ENCODE measurements around the gene ANKRD13B.

The ANKRD13B gene

DNA sequence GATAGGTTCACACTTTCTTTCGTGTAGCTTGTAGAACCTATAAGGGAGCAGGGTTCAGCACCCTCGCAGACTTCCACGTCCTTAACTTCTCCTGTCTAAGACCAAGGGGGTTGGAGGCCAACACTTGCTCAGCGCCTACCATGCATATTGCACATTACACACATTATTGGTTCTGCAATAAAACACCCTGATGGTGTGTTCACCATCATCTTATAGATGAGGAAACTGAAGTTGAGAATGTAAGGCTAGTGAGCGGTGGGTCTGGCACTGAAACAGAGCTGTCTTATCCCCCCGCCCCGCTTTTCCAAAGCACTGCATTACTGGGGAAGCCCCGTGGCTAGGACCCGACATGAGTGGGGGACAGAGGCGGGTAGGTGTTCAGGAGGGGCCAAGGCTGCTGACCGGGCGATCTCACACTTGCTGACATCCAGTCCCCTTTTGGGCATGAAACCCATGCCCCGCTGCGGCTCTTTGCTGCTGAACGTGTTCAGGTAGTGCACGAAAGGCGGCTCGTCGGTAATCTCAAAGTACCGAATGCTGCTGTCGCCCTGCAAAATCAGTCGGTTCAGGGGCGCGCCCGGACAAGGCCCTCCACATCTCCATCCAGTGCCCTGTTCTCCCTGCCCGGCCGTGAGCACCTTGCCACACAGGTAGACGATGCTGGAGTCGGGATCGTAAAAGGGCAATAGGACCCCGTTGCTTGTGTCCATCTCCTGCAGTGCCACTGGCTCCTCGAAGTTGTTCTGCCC, 23.5 kb downstream of the ANKRD13B start:
- DNase-seq = no peak
- H3K36me3 ChIP-seq (replicated peaks) = no peaks in the 10 kb centered on the region
- no peaks in the 10 kb centered on the region for H3K27me3 ChIP-seq (replicated peaks)
- peak overlapping the region; percentile 40 for H3K4me3 ChIP-seq (ENCODE audit: low read depth, low read length)
- in situ Hi-C loops (cut with HindIII; ENCODE audit: low pct_ligation_motif_present, low sequenced_read_pairs) = no loop called here
- no peak overlapping the region for H3K27ac ChIP-seq
- TF ChIP-seq, protein P1, sequence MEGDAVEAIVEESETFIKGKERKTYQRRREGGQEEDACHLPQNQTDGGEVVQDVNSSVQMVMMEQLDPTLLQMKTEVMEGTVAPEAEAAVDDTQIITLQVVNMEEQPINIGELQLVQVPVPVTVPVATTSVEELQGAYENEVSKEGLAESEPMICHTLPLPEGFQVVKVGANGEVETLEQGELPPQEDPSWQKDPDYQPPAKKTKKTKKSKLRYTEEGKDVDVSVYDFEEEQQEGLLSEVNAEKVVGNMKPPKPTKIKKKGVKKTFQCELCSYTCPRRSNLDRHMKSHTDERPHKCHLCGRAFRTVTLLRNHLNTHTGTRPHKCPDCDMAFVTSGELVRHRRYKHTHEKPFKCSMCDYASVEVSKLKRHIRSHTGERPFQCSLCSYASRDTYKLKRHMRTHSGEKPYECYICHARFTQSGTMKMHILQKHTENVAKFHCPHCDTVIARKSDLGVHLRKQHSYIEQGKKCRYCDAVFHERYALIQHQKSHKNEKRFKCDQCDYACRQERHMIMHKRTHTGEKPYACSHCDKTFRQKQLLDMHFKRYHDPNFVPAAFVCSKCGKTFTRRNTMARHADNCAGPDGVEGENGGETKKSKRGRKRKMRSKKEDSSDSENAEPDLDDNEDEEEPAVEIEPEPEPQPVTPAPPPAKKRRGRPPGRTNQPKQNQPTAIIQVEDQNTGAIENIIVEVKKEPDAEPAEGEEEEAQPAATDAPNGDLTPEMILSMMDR (IDR thresholded peaks at IDR 0.05; ENCODE audit: low read depth, low read length, missing control alignments) = no peak

DNA sequence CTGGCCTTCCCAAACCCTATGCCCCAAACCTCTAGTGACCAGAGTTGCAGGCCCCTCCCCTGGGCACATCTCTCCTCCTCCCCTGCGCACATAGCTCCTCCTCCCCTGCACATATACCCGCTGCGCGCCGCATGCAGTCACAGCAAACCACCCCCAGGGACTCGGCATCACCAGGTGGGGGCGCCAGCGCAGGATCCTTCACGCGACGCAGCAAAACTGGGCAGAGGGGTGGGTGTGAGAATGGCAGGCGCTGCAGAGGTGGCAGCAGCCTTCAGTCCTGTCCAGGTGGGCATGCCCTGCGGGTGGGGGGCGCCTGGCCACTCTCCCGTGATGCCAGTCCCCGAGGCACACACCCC, 24.2 kb downstream of the ANKRD13B start:
- in situ Hi-C loops (cut with HindIII; ENCODE audit: low pct_ligation_motif_present, low sequenced_read_pairs) = no loop called here

DNA sequence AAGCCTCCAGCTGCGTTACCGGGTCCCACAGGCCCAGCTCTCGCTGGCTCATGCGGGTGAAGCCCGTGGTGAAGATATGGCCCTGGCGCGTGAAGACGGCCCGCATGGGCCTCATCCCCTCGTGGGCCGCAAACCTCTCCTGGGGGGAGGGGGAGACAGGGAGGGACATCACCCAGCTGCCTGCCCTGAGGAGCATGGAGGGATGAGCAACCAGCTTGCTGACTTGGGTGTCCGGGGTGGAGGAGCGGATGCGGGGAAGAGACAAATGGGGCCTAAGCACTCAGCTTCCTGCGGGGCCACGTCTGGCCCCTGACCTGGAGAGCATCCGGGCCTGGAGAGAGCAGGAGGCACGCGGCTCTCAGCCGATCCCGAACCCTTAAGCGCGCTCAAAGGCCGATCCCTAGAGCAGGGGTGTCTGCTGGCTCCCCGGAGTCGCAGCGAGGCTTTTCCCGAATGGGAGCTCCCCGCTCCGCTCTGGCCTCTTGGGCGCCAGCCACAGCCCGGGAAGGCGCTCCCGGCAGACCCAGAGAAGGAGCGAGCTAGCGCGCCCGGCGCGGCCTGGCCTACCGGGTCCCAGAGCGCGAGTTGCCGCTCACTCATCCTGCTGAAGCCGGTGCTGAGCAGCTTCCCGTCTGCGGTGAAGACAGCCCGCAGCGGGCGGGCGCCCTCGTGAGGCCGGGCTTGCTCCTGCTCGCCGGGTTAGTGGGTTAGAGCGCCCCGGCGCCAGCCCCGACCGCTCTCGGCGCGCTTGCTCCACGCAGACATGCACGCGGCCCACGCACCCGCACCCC, 24.7 kb downstream of the ANKRD13B start:
- Histone ChIP-seq H3K4me3 (ENCODE audit: low read depth, low read length) (peak overlapping the region; percentile 36), H3K36me3 (replicated peaks) (no peaks in the 10 kb centered on the region), H3K27ac (peak overlapping the region; percentile 6), H3K27me3 (replicated peaks) (no peaks in the 10 kb centered on the region)
- in situ Hi-C loops (cut with HindIII; ENCODE audit: low pct_ligation_motif_present, low sequenced_read_pairs) = no loop called here
- TF ChIP-seq, protein P1 (IDR thresholded peaks at IDR 0.05; ENCODE audit: low read depth, low read length, missing control alignments) = peak; percentile 73
- peak; percentile 63 for DNase-seq

More for the DNA sequence above, 24.2 kb downstream of the ANKRD13B start:
- H3K27ac ChIP-seq = no peak overlapping the region
- H3K27me3 ChIP-seq (replicated peaks) = no peaks in the 10 kb centered on the region
- TF ChIP-seq, protein P1 (IDR thresholded peaks at IDR 0.05; ENCODE audit: low read depth, low read length, missing control alignments) = peak; percentile 87
- peak; percentile 60 for DNase-seq
- no peaks in the 10 kb centered on the region for H3K36me3 ChIP-seq (replicated peaks)
- peak overlapping the region; percentile 36 for H3K4me3 ChIP-seq (ENCODE audit: low read depth, low read length)

DNA sequence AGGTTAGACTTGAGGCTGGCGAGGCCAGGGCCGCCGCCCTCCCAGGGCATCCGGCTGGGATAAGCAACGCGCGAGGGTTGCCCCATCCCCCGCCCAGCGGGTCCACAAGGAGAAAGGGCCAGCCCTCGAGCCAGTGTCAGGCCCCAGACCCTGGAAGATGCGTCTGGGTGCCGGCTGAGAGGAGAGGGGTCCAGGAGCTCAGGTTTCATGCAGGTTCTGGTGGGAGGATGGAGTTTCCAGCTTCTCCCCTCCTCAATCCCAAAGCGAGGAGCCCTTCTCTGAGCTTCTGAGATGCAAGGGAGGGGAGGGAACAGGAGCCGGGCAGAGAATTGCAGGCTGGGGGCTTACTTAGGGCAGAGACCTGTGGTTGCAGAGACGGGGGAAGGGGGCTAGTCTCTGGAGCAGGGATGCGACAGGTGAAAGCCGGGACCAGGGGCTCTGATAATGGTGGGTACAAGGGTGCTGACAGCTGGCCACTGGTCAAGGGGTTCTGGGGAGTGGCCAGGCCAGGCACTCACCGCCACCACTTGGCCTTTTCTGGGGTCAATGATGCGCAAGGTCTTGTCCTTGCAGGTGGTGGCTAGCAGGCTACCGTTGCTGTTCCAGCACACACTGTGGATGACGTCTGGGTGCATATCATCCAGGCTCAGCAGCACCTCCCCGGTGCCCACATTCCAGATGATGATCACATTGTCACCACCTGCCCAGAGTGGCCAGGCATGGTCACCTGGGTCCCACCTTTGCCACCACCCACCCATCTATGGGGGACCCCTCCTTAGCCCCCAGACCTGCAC, 25.5 kb downstream of the ANKRD13B start:
- TF ChIP-seq, protein P1 (IDR thresholded peaks at IDR 0.05; ENCODE audit: low read depth, low read length, missing control alignments) = no peak
- DNase-seq = no peak
- Histone ChIP-seq H3K36me3 (replicated peaks) (no peaks in the 10 kb centered on the region), H3K4me3 (ENCODE audit: low read depth, low read length) (no peak overlapping the region), H3K27me3 (replicated peaks) (no peaks in the 10 kb centered on the region), H3K27ac (no peak overlapping the region)
- in situ Hi-C loops (cut with HindIII; ENCODE audit: low pct_ligation_motif_present, low sequenced_read_pairs) = no loop called here

DNA sequence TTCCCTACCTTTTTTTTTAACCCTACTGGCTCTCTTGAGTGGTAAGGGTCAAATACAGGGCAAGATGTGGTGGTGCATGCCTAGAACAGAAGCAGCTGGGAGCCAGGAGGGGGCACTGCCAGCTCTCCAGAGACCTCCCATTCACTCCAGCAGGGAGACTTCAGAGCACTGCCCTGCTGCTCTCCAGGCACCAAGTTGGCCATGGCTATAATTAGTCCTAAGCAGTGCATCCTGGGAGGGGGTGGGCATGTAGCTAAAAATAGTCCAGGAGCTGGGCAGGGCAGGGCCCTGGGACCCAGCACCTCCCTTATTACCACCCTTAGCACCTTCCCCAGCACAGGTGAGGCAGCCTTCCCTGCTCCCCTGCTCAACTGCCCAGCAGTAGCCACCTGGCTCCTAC, 26.3 kb downstream of the ANKRD13B start:
- Histone ChIP-seq H3K4me3 (ENCODE audit: low read depth, low read length) (no peak overlapping the region), H3K36me3 (replicated peaks) (no peaks in the 10 kb centered on the region), H3K27me3 (replicated peaks) (no peaks in the 10 kb centered on the region), H3K27ac (no peak overlapping the region)
- TF ChIP-seq, protein P1 (IDR thresholded peaks at IDR 0.05; ENCODE audit: low read depth, low read length, missing control alignments) = peak; percentile 57
- in situ Hi-C loops (cut with HindIII; ENCODE audit: low pct_ligation_motif_present, low sequenced_read_pairs) = no loop called here
- no peak for DNase-seq
